H1 (cell line): ENCODE data around the gene KCNC4. TPM values are rescaled to one million over a fixed set of nuclear protein-coding genes. Genes with fewer than 3 reads are reported as not detected.

Experiments used
- CTCF ChIA-PET: fragments of 300-600 bp; sonication (Branson Sonifier 250); formaldehyde crosslinking; loops from one replicate; lab custom pipeline; 2021; ENCODE audit not compliant: partially characterized antibody; lab: Charles Lee
- POLR2A ChIA-PET: fragments of 300-600 bp; sonication (Branson Sonifier 250); formaldehyde crosslinking; loops from one replicate; lab custom pipeline; 2021; ENCODE audit warnings: inconsistent platforms; ENCODE audit not compliant: partially characterized antibody; lab: Charles Lee
- DNase-seq, 2 experiments: peaks; one replicate each; pipeline versions ENCODE4 v3.0.0 to v3.0.0-alpha.2; 2010 to 2022; ENCODE audit warnings: low spot score in 2 of 2, low read depth in 1 of 2, mixed read lengths in 1 of 2
- FAIRE-seq: peaks from 2 replicates; lab custom pipeline; 2011; peaks lifted over from hg19 to GRCh38; lab: Jason Lieb, UNC
- H2AFZ ChIP-seq: 2 replicates; pipeline ENCODE4 v1.8.1; 2012; ENCODE audit warnings: low read length, inconsistent platforms
- H2AK5ac ChIP-seq: 2 replicates; pipeline ENCODE4 v1.6.1; 2013; ENCODE audit warnings: low read depth, low read length
- H2BK120ac ChIP-seq: replicated peaks from 2 replicates; pipeline ENCODE3; 2013; ENCODE audit warnings: low read depth, low read length, inconsistent platforms
- H2BK12ac ChIP-seq: 2 replicates; pipeline ENCODE4 v1.6.1; 2013; ENCODE audit warnings: low read depth, low read length
- H2BK15ac ChIP-seq: 2 replicates; pipeline ENCODE4 v1.6.1; 2013; ENCODE audit warnings: low read length
- H2BK20ac ChIP-seq: 2 replicates; pipeline ENCODE4 v1.6.1; 2013; ENCODE audit warnings: low read length
- H2BK5ac ChIP-seq: 2 replicates; pipeline ENCODE4 v1.6.1; 2013; ENCODE audit warnings: low read depth, low read length
- H3K14ac ChIP-seq: 2 replicates; pipeline ENCODE4 v1.6.1; 2013; ENCODE audit warnings: inconsistent platforms; ENCODE audit not compliant: insufficient read length
- H3K18ac ChIP-seq: 2 replicates; pipeline ENCODE4 v1.6.1; 2013; ENCODE audit warnings: low read length; ENCODE audit errors: extremely low read depth
- H3K23ac ChIP-seq: 2 replicates; pipeline ENCODE4 v1.6.1; 2013; ENCODE audit warnings: inconsistent platforms; ENCODE audit not compliant: insufficient read length
- H3K23me2 ChIP-seq: 2 replicates; pipeline ENCODE4 v1.6.1; 2013; ENCODE audit warnings: low read depth, low read length
- H3K27ac ChIP-seq: 2 replicates; pipeline ENCODE4 v1.6.1; 2011; ENCODE audit warnings: low read depth, low read length, inconsistent platforms
- H3K27me3 ChIP-seq, 4 experiments: replicated peaks in 1 of 4; 1 replicate in 1 of 4; 2 replicates in 3 of 4; pipeline versions ENCODE4 v1.6.1 to v1.8.1; 2011 to 2013; ENCODE audit warnings: low read length in 3 of 4, mild to moderate bottlenecking in 3 of 4, inconsistent platforms in 2 of 4, mixed read lengths in 2 of 4, moderate library complexity in 1 of 4; ENCODE audit not compliant: control insufficient read depth in 3 of 4, insufficient read depth in 3 of 4; ENCODE audit errors: extremely low read depth in 1 of 4
- H3K36me3 ChIP-seq, 4 experiments: 2 replicates each; pipeline versions ENCODE4 v1.6.1 to v1.8.1; 2011 to 2013; ENCODE audit warnings: mild to moderate bottlenecking in 4 of 4, low read length in 3 of 4, moderate library complexity in 2 of 4, control low read depth in 1 of 4, inconsistent platforms in 1 of 4; ENCODE audit not compliant: insufficient read depth in 4 of 4, control insufficient read depth in 2 of 4
- H3K4ac ChIP-seq: replicated peaks from 2 replicates; pipeline ENCODE3; 2013; ENCODE audit warnings: low read length, low read depth, mixed read lengths, inconsistent platforms; ENCODE audit not compliant: insufficient read length
- H3K4me1 ChIP-seq, 4 experiments: replicated peaks in 1 of 4; 1 replicate in 1 of 4; 2 replicates in 3 of 4; pipeline versions ENCODE4 v1.6.1 to v1.8.1; 2011 to 2013; ENCODE audit warnings: low read length in 3 of 4, inconsistent platforms in 2 of 4, mixed read lengths in 1 of 4; ENCODE audit not compliant: insufficient read depth in 4 of 4, control insufficient read depth in 3 of 4
- H3K4me2 ChIP-seq, 2 experiments: 2 replicates each; pipeline versions ENCODE4 v1.6.1 to v1.8.1; 2011 to 2013; ENCODE audit warnings: low read depth in 2 of 2, low read length in 2 of 2, control low read depth in 1 of 2, inconsistent platforms in 1 of 2, mild to moderate bottlenecking in 1 of 2; ENCODE audit not compliant: insufficient read depth in 1 of 2
- H3K4me3 ChIP-seq, 4 experiments: fragments of 200-600, 300-600 bp in 1 of 4; sonication (generic), shearing (Covaris generic), sonication (Bioruptor Twin) in 1 of 4; 2 replicates each; pipeline versions ENCODE4 v1.5.1 to v1.8.1; 2011 to 2016; ENCODE audit warnings: low read length in 4 of 4, low read depth in 3 of 4, control low read depth in 2 of 4, inconsistent platforms in 2 of 4, mild to moderate bottlenecking in 2 of 4, mixed read lengths in 1 of 4, moderate library complexity in 1 of 4; ENCODE audit not compliant: insufficient read depth in 2 of 4; ENCODE audit errors: extremely low read depth in 1 of 4
- H3K56ac ChIP-seq: replicated peaks from 2 replicates; pipeline ENCODE3; 2013; ENCODE audit warnings: low read depth, mild to moderate bottlenecking, mixed read lengths, low read length, inconsistent platforms; ENCODE audit not compliant: insufficient read length
- H3K79me1 ChIP-seq: 2 replicates; pipeline ENCODE4 v1.6.1; 2013; ENCODE audit warnings: low read depth, low read length, control low read depth
- H3K79me2 ChIP-seq, 2 experiments: 2 replicates each; pipeline versions ENCODE4 v1.6.1 to v1.8.1; 2012 to 2013; ENCODE audit warnings: low read length in 2 of 2, mild to moderate bottlenecking in 2 of 2, inconsistent platforms in 1 of 2; ENCODE audit not compliant: insufficient read depth in 2 of 2, control insufficient read depth in 1 of 2
- H3K9ac ChIP-seq, 4 experiments: replicated peaks in 1 of 4; 1 replicate in 1 of 4; 2 replicates in 3 of 4; pipeline versions ENCODE4 v1.6.1 to v1.8.1; 2011 to 2013; ENCODE audit warnings: low read depth in 3 of 4, low read length in 3 of 4, control low read depth in 2 of 4, mild to moderate bottlenecking in 2 of 4, moderate library complexity in 2 of 4, inconsistent platforms in 1 of 4; ENCODE audit errors: extremely low read depth in 1 of 4
- H3K9me3 ChIP-seq, 2 experiments: 2 replicates each; pipeline versions ENCODE4 v1.6.1 to v1.8.1; 2012 to 2013; ENCODE audit warnings: mild to moderate bottlenecking in 2 of 2, moderate library complexity in 2 of 2, control low read depth in 1 of 2, inconsistent platforms in 1 of 2, low read depth in 1 of 2, low read length in 1 of 2, mixed read lengths in 1 of 2; ENCODE audit not compliant: insufficient read depth in 2 of 2
- H4K20me1 ChIP-seq, 2 experiments: replicated peaks in 1 of 2; 2 replicates each; pipeline versions ENCODE3 to v1.8.1; 2011 to 2013; ENCODE audit warnings: inconsistent platforms in 2 of 2, low read length in 2 of 2, mild to moderate bottlenecking in 1 of 2; ENCODE audit not compliant: insufficient read depth in 2 of 2, control insufficient read depth in 1 of 2
- H4K5ac ChIP-seq: 2 replicates; pipeline ENCODE4 v1.6.1; 2013; ENCODE audit warnings: low read length, low read depth, mixed read lengths, inconsistent platforms; ENCODE audit not compliant: insufficient read length
- H4K8ac ChIP-seq: 2 replicates; pipeline ENCODE4 v1.8.0; 2013; ENCODE audit warnings: mild to moderate bottlenecking, moderate library complexity, low read length, inconsistent platforms; ENCODE audit not compliant: insufficient read depth; ENCODE audit errors: extremely low read depth
- H4K91ac ChIP-seq: replicated peaks from 2 replicates; pipeline ENCODE3; 2013; ENCODE audit warnings: low read length, mixed read lengths, inconsistent platforms; ENCODE audit not compliant: insufficient read length
- ASH2L ChIP-seq: fragments of 200-600, 300-600 bp; sonication (generic); IDR thresholded peaks from one replicate; pipeline ENCODE4 v1.7.1; 2017; ENCODE audit warnings: low read length
- CREB1 ChIP-seq: IDR thresholded peaks from 2 replicates; pipeline ENCODE4 v1.6.1; 2012; ENCODE audit warnings: inconsistent platforms
- CTBP2 ChIP-seq: IDR thresholded peaks from 2 replicates; pipeline ENCODE4 v1.7.0; 2011; ENCODE audit warnings: borderline replicate concordance, mild to moderate bottlenecking, moderate library complexity, mixed read lengths, low read length; ENCODE audit not compliant: insufficient read depth, insufficient read length
- GABPA ChIP-seq: IDR thresholded peaks from 2 replicates; pipeline ENCODE4 v1.6.1; 2011; ENCODE audit warnings: mild to moderate bottlenecking, low read length, moderate library complexity, borderline replicate concordance; ENCODE audit not compliant: insufficient read depth
- JUN ChIP-seq: IDR thresholded peaks from 2 replicates; pipeline ENCODE4 v1.6.1; 2011; ENCODE audit warnings: low read depth, mild to moderate bottlenecking, improper control_type of control experiment, low read length
- JUND ChIP-seq: IDR thresholded peaks from 2 replicates; pipeline ENCODE4 v1.6.1; 2011; ENCODE audit warnings: mild to moderate bottlenecking, improper control_type of control experiment, low read length
- MAFK ChIP-seq: IDR thresholded peaks from 2 replicates; pipeline ENCODE4 v1.6.1; 2012; ENCODE audit warnings: low read depth, mild to moderate bottlenecking, improper control_type of control experiment, low read length
- POLR2A ChIP-seq, 2 experiments: IDR thresholded peaks; 1 replicate in 1 of 2; 2 replicates in 1 of 2; pipeline ENCODE4 v1.6.1; 2011; ENCODE audit warnings: low read depth in 2 of 2, low read length in 2 of 2, mild to moderate bottlenecking in 2 of 2; ENCODE audit errors: control extremely low read depth in 1 of 2
- POLR2AphosphoS5 ChIP-seq: IDR thresholded peaks from 2 replicates; pipeline ENCODE4 v1.6.1; 2011; ENCODE audit warnings: low read depth, low read length
- RBBP5 ChIP-seq: IDR thresholded peaks from 2 replicates; pipeline ENCODE4 v1.7.1; 2012; ENCODE audit warnings: low read depth, mild to moderate bottlenecking, inconsistent platforms, low read length, moderate library complexity, borderline replicate concordance
- SIN3A ChIP-seq, 2 experiments: IDR thresholded peaks in 1 of 2; conservative IDR thresholded peaks in 1 of 2; 2 replicates each; pipeline ENCODE4 v1.6.1; 2011 to 2012; ENCODE audit warnings: low read length in 2 of 2, improper control_type of control experiment in 1 of 2, low read depth in 1 of 2, mild to moderate bottlenecking in 1 of 2
- TEAD4 ChIP-seq: IDR thresholded peaks from 2 replicates; pipeline ENCODE4 v1.6.1; 2012; ENCODE audit warnings: low read depth, low read length, inconsistent platforms, mixed read lengths
- WGBS, 2 experiments: shearing (Covaris generic) in 1 of 2; methylation state at CpG; one replicate each; pipeline versions ENCODE4 v1.1.6 to v1.1.7; 2013 to 2015; ENCODE audit warnings: low lambda C conversion rate in 2 of 2, mixed read lengths in 2 of 2, inconsistent platforms in 1 of 2, low coverage in 1 of 2, missing lambda C conversion rate in 1 of 2; ENCODE audit not compliant: insufficient replicate concordance in 2 of 2, insufficient coverage in 1 of 2, insufficient read length in 1 of 2; ENCODE audit errors: extremely low coverage in 1 of 2, missing lambda C conversion rate in 1 of 2; 5-methylcytosine and 5-hydroxymethylcytosine counted together
- polyA plus RNA-seq, 7 experiments: library from polyadenylated mRNA; depleted of rRNA in 3 of 7; stranded (reverse) in 5 of 7; unstranded in 2 of 7; fragments of >200 nt in 5 of 7; fragments of 200-250 nt in 2 of 7; gene quantifications; 1 replicate in 5 of 7; 2 replicates in 1 of 7; 4 replicates in 1 of 7; pipeline versions ENCODE4 v1.2.1 to v1.2.3, GENCODE V29; 2011 to 2013; ENCODE audit warnings: missing spikeins in 2 of 7, mixed read lengths in 2 of 7
- total RNA-seq: library from RNA; stranded (reverse); fragmentation: NEBNext Ultra II Directional; extraction: Animal tissue kit (Norgen Biotek cat#: 25700); gene quantifications from 2 replicates; pipeline ENCODE4 v1.2.1, GENCODE V29; 2021
- TF ChIP-seq, protein P1 (sequence below), 3 experiments: IDR thresholded peaks; 1 replicate in 2 of 3; 2 replicates in 1 of 3; pipeline versions ENCODE4 v1.5.1 to v1.6.1; 2011; ENCODE audit warnings: low read length in 3 of 3, mild to moderate bottlenecking in 3 of 3, inconsistent platforms in 2 of 3, low read depth in 1 of 3, moderate library complexity in 1 of 3; ENCODE audit not compliant: insufficient read depth in 1 of 3; ENCODE audit errors: control extremely low read depth in 1 of 3

Gene KCNC4
- total and polyA plus RNA-seq, 2 of the 8 experiments (the other 6 are each of a cell fraction or from before 2014, with no cell fraction given) = 8.1 to 11.2 TPM

GRCh38 chr1:110184446-110184845 lies 25.7 kb upstream of the KCNC4 start:
- no peak overlapping the region for H4K5ac ChIP-seq
- H3K14ac ChIP-seq = no peak overlapping the region
- no peak overlapping the region for H3K23ac ChIP-seq
- H2AK5ac ChIP-seq = no peak overlapping the region
- H3K4me3 ChIP-seq = no peak overlapping the region
- H3K79me1 ChIP-seq = no peaks in the 10 kb centered on the region
- H3K23me2 ChIP-seq = no peaks in the 10 kb centered on the region
- no peak overlapping the region for H2AFZ ChIP-seq
- no peak for FAIRE-seq
- DNase-seq = no peak
- H3K27me3 ChIP-seq = no peaks in the 10 kb centered on the region
- H2BK20ac ChIP-seq = no peak overlapping the region
- no peak overlapping the region for H3K56ac ChIP-seq
- H4K20me1 ChIP-seq = no peaks in the 10 kb centered on the region
- H2BK12ac ChIP-seq = no peak overlapping the region
- no peak overlapping the region for H3K4me2 ChIP-seq
- no peak overlapping the region for H3K18ac ChIP-seq
- H3K36me3 ChIP-seq = no peaks in the 10 kb centered on the region
- H3K4ac ChIP-seq = no peak overlapping the region
- no peak overlapping the region for H3K27ac ChIP-seq
- H2BK15ac ChIP-seq = no peak overlapping the region
- no peaks in the 10 kb centered on the region for H3K9me3 ChIP-seq
- CTCF ChIA-PET = interaction anchor here (1.3 to 4.5 kb wide), 5 partner anchors 12 to 311 kb away, joined by 4 to 33 read pairs (median 6); no protein-coding TSS in a partner anchor
- peaks cover 0 to 2% (median 0%) of the 10 kb centered on the region in 4 experiments; a peak in 1 of 7 replicates for H3K4me1 ChIP-seq
- H2BK120ac ChIP-seq = no peak overlapping the region
- H3K79me2 ChIP-seq = no peaks in the 10 kb centered on the region
- WGBS, 2 experiments = 86% methylated on average over 5 of the region's 5 CpGs; no CpG with 5 or more reads in 1 of the 2 experiments
- H4K8ac ChIP-seq = no peak overlapping the region
- no peak overlapping the region for H2BK5ac ChIP-seq
- TF ChIP-seq RBBP5 (no peak), CTBP2 (no peak), MAFK (no peak), POLR2AphosphoS5 (no peak), POLR2A (IDR thresholded peaks at IDR 0.05; ENCODE audit: control extremely low read depth in 1 of 2, low read depth in 2 of 2, low read length in 2 of 2) (no peak), SIN3A (conservative IDR thresholded peaks at IDR 0.05 in 1 of 2, IDR thresholded peaks at IDR 0.05 in 1 of 2; ENCODE audit: low read depth in 1 of 2, low read length in 2 of 2) (no peak), ASH2L (no peak), CREB1 (no peak), JUN (no peak), GABPA (no peak), JUND (no peak), TEAD4 (no peak)
- TF ChIP-seq, protein P1, sequence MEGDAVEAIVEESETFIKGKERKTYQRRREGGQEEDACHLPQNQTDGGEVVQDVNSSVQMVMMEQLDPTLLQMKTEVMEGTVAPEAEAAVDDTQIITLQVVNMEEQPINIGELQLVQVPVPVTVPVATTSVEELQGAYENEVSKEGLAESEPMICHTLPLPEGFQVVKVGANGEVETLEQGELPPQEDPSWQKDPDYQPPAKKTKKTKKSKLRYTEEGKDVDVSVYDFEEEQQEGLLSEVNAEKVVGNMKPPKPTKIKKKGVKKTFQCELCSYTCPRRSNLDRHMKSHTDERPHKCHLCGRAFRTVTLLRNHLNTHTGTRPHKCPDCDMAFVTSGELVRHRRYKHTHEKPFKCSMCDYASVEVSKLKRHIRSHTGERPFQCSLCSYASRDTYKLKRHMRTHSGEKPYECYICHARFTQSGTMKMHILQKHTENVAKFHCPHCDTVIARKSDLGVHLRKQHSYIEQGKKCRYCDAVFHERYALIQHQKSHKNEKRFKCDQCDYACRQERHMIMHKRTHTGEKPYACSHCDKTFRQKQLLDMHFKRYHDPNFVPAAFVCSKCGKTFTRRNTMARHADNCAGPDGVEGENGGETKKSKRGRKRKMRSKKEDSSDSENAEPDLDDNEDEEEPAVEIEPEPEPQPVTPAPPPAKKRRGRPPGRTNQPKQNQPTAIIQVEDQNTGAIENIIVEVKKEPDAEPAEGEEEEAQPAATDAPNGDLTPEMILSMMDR (IDR thresholded peaks at IDR 0.05; ENCODE audit: control extremely low read depth in 1 of 3, insufficient read depth in 1 of 3, low read depth in 1 of 3, low read length in 3 of 3) = no peak
- no peak overlapping the region for H3K9ac ChIP-seq
- H4K91ac ChIP-seq = no peak overlapping the region
- POLR2A ChIA-PET = no interaction called here
